ENCODE data around the gene GALM. TPM values are rescaled to one million over a fixed set of nuclear protein-coding genes. Genes with fewer than 3 reads are reported as not detected.
A peak's percentile ranks its signal among the peaks of the same experiment; 100 is the strongest.

GALM gene
- total RNA-seq, 1 donor from 2014 or later = 1.0 TPM

- Mint-ChIP-seq H3K9me3 (ENCODE audit: unreplicated experiment) (peaks cover 23% of the 10 kb centered on the region), H3K4me1 (ENCODE audit: low read depth, unreplicated experiment) (peaks cover 16% of the 10 kb centered on the region), H3K27ac (ENCODE audit: unreplicated experiment) (no peak overlapping the region), H3K4me3 (ENCODE audit: unreplicated experiment) (peak overlapping the region; percentile 70), H3K27me3 (ENCODE audit: unreplicated experiment) (peaks cover 13% of the 10 kb centered on the region), H3K36me3 (ENCODE audit: unreplicated experiment) (no peaks in the 10 kb centered on the region)
- TF ChIP-seq CTCF (IDR thresholded peaks at IDR 0.05; ENCODE audit: partially characterized antibody, unreplicated experiment) = no peak
- no peak for DNase-seq
Measured at GRCh38 chr2:38747819-38748218, 81.9 kb downstream of the GALM start.

DNA sequence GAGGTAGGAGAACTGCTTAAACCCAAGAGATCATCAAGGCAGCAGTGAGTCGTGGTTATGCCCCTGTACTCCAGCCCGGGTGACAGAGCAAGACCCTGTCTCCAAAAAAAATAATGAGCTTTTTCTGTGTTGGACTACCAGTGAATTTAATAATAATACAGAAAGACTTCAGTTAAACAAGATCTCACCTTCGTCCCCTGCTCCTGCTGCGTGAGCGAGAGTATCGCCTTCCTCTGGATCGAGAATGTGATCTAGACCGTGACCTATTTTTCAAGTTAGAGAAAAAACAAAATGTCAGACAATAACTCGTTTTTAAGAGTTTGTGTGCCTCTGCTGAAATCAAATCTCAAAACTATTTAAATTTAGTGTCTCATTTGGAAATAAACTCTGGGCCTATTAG, 82.5 kb downstream of the GALM start:
- no peak overlapping the region for H3K27ac Mint-ChIP-seq (ENCODE audit: unreplicated experiment)
- peaks cover 16% of the 10 kb centered on the region for H3K4me1 Mint-ChIP-seq (ENCODE audit: low read depth, unreplicated experiment)
- no peak for TF ChIP-seq CTCF (IDR thresholded peaks at IDR 0.05; ENCODE audit: partially characterized antibody, unreplicated experiment)
- peaks cover 23% of the 10 kb centered on the region for H3K9me3 Mint-ChIP-seq (ENCODE audit: unreplicated experiment)
- peaks cover 13% of the 10 kb centered on the region for H3K27me3 Mint-ChIP-seq (ENCODE audit: unreplicated experiment)
- H3K4me3 Mint-ChIP-seq (ENCODE audit: unreplicated experiment) = peak overlapping the region; percentile 70
- no peaks in the 10 kb centered on the region for H3K36me3 Mint-ChIP-seq (ENCODE audit: unreplicated experiment)
- DNase-seq = no peak

DNA sequence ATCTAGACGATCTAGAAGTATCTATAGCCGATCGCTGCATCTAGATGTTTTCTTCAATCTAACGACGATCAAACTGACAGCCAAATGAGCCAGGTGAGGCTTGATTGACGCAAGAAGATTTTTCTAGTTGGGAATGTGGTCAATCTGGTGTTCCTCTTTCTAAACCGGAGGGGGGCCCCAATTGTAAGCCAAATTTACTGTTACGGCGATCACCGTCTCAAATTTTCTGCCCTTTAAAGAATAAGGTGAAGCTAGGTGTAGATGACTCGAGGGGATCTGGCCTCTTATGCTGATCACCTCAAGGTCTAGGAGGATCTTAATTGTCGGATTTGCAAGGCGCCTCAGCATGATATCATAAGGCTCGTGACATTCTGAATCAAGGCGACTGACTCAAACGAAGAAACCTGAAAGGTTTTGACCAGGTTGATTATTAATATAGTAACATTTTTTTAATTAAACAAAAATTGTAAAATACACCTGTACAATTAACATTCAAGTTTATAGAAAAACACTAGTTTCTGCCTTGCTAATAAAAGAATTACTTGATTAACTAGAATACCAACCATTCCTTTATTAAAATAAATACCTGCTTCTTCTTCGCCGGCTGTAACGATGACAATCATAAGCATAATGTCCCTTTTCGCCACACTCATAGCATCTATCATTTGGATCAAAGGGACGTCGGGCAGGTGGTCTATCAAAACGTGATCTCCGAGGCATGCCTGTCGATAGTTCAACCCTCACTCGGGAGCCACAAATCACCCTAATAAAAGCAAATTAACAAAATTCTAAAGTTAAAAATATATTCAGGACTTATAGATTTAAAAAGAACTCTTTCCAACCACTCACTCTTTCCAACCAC, 83.3 kb downstream of the GALM start:
- peaks cover 22% of the 10 kb centered on the region for H3K9me3 Mint-ChIP-seq (ENCODE audit: unreplicated experiment)
- peaks cover 13% of the 10 kb centered on the region for H3K27me3 Mint-ChIP-seq (ENCODE audit: unreplicated experiment)
- H3K4me1 Mint-ChIP-seq (ENCODE audit: low read depth, unreplicated experiment) = peaks cover 16% of the 10 kb centered on the region
- DNase-seq = no peak
- no peak for TF ChIP-seq CTCF (IDR thresholded peaks at IDR 0.05; ENCODE audit: partially characterized antibody, unreplicated experiment)
- peak overlapping the region; percentile 67 for H3K27ac Mint-ChIP-seq (ENCODE audit: unreplicated experiment)
- H3K36me3 Mint-ChIP-seq (ENCODE audit: unreplicated experiment) = no peaks in the 10 kb centered on the region
- H3K4me3 Mint-ChIP-seq (ENCODE audit: unreplicated experiment) = peak overlapping the region; percentile 94

DNA sequence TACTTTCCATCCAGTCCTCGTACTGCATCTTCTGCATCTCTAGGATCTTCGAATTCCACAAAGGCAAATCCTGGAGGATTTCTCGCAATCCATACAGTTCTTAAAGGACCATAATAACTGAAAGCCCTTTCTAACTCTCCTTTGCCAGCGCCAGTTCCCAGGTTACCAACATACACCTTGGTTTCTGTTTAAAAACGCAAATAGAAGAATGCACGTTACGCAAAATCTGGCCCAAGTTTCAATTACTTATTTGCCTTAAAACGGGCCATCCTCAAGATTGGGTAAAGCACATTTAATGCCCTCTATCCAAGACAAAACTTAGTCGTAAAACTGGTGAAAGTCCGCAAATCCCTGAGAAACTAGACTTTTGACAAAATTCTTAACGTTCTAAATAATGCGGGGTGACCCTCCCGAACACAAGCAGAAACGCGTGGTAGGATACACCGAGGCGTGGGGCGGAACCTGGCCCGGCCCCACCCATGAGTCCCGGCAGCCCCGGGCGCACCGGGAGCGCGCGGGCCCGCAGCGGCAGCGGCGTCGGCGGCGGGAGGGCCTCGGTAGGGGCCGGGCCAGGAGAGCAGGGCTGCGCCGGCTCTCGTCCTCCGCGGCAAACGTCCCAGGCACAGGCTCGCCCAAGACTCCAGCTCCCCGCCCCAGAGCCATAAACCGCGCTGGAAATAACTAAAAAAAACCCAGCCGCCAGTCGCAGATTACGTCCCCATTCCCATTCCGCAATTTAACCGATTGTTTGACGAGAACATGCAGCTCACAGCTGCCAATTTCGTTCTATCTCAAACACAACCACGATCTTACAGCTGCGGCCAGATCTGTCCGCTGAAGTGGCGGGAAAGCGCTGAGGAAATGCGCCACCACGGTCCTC, 84.3 kb downstream of the GALM start:
- DNase-seq = peak; percentile 47
- H3K36me3 Mint-ChIP-seq (ENCODE audit: unreplicated experiment) = no peaks in the 10 kb centered on the region
- H3K9me3 Mint-ChIP-seq (ENCODE audit: unreplicated experiment) = peaks cover 22% of the 10 kb centered on the region
- peaks cover 13% of the 10 kb centered on the region for H3K27me3 Mint-ChIP-seq (ENCODE audit: unreplicated experiment)
- peak overlapping the region; percentile 100 for H3K27ac Mint-ChIP-seq (ENCODE audit: unreplicated experiment)
- TF ChIP-seq CTCF (IDR thresholded peaks at IDR 0.05; ENCODE audit: partially characterized antibody, unreplicated experiment) = no peak
- H3K4me3 Mint-ChIP-seq (ENCODE audit: unreplicated experiment) = peak overlapping the region; percentile 100
- peaks cover 16% of the 10 kb centered on the region for H3K4me1 Mint-ChIP-seq (ENCODE audit: low read depth, unreplicated experiment)
